ENCODE data around the gene MEOX1. TPM values are rescaled to one million over a fixed set of nuclear protein-coding genes. Genes with fewer than 3 reads are reported as not detected.

The MEOX1 gene
- total and polyA plus RNA-seq, 2 of the 8 experiments (the other 6 are each of a cell fraction or from before 2014, with no cell fraction given): not detected

GRCh38 chr17:43604549-43604948 is 57.2 kb downstream of the MEOX1 start (continued):
- TF ChIP-seq KDM1A (IDR thresholded peaks at IDR 0.05; ENCODE audit: borderline replicate concordance, low read length): no peak
- TF ChIP-seq JUND (IDR thresholded peaks at IDR 0.05; ENCODE audit: low read length): no peak
- no peak for TF ChIP-seq SP4 (IDR thresholded peaks at IDR 0.05; ENCODE audit: low read length)
- TF ChIP-seq SIN3A (conservative IDR thresholded peaks at IDR 0.05 in 1 of 2, IDR thresholded peaks at IDR 0.05 in 1 of 2; ENCODE audit: low read depth in 1 of 2, low read length in 2 of 2): no peak
- TF ChIP-seq BACH1 (IDR thresholded peaks at IDR 0.05; ENCODE audit: low read length): no peak
- no peak for TF ChIP-seq TCF12 (IDR thresholded peaks at IDR 0.05; ENCODE audit: low read depth, low read length)
- no peak for TF ChIP-seq KDM5A (IDR thresholded peaks at IDR 0.05; ENCODE audit: low read length)
- TF ChIP-seq SIX5 (IDR thresholded peaks at IDR 0.05; ENCODE audit: low read depth, low read length): no peak
